Renal cortex interstitium (tissue), 11 donors: Measurements from ENCODE around the gene TOP3B. TPM values are rescaled to one million over a fixed set of nuclear protein-coding genes. Genes with fewer than 3 reads are reported as not detected.
A peak's percentile ranks its signal among the peaks of the same experiment; 100 is the strongest.
"Not testable (repeated sequence)": the region's sequence is repeated elsewhere in the genome, so short reads cannot be mapped to it uniquely, and the experiment has no call there.

Experiments used
- DNase-seq, 11 donors: peaks; one replicate each; pipeline ENCODE4 v3.0.0-alpha.2; 2013; ENCODE audit warnings: low read depth in 9 of 11, low spot score in 4 of 11; ENCODE audit errors: extremely low read depth in 1 of 11
- polyA plus RNA-seq, 3 donors: library from polyadenylated mRNA; unstranded; fragments of 120-200 nt; gene quantifications; one replicate each; pipeline ENCODE4 v1.2.1, GENCODE V29; 2013; ENCODE audit not compliant: insufficient read length in 3 of 3

The TOP3B gene
- polyA plus RNA-seq, 3 donors: 25.2 to 62.7 (median 27.7) TPM

DNA sequence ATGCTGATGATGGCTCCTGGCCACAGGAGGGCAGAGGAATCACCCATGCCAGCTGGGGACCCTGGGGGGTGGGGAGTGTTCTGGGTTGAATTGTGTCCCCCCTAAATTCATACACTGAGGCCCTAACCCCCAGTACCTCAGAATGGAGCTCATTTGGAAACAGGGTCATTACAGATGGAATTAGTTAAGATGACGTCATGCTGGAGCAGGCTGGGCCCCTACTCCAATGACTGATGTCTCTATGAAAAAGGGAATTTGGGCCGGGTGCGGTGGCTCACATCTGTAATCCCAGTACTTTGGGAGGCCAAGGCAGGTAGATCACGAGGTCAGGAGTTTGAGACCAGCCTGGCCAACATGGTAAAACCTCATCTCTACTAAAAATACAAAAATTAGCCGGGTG, 42.7 kb downstream of the TOP3B start:
- not testable (repeated sequence) for DNase-seq

DNA sequence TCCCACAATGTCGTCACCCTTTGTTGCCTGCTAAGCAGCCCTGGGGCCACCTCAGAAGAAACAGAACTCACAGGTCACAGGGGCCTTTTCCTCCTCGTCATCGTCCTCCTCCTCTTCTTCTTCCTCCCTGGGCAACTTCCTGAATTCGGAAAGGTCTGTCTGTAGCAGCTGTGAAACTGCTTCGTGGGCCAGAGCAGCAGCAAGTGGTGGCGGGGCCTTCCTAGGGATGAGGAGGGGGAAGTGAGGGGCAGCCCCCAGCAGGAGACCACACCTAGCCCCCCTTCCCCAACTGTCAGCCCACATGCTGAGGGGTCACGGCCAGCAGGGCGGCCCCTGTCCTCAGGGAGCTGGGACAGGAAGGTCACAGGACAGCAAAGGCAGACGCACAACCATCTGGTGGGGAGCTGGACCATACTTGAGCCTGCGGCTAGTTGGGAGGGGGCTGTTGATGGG, 43.1 kb downstream of the TOP3B start:
- no peak for DNase-seq

DNA sequence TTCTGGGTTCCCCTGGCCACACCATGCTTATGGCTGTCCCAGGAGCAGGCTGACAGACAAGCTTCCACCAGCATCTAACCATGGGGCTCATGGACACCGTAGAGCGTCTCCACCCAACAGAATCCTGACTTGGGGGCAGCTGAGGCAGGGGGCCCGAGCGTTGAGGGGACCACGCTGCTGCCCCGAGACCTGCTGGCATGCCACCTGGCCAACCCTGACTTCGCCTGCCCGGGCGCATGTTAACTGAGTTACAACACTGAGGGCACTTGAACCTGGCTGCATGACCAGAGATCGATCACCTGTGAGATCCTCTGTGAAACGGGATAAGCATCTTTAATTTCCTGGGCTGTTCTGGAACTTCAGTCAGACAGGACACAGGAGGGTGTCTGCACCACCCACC, 43.7 kb downstream of the TOP3B start:
- no peak for DNase-seq

DNA sequence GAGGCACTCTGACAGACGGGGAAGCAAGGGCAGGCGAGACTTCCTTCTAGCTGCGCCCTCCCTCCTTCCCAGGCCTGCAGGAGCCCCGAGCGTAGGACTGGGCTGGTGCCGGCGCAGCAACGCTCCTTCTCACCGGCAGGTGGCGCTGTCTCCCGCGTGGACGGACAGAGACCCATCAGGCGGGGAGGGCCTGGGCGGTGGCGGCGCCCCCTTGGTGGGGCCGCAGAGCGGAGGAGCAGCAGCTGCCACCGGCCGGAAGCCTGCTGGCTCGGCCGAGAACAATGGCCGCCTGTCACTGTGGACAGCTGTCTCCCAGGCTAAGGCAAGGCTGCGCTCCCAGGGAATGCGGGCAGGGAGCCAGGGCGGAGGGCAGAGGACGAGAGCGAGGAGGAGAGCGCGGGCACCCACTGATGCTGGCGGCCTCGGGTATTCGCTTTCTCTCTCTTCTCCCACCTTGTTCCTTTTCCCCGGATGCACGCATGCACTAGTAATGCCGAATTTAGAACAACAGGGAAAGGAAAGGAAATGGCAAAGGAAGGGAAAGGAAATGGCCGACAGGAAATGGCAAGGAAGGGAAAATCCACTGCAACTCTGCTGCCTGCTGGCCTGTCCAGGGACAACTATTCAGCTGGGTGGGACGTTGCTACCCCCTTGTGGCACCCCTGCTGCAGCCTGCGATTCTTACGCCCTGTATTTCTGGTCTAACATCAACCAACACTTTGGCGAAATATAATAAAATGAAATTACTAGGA, 44.3 kb downstream of the TOP3B start:
- peak; percentile 77 to 93 (median 91) for DNase-seq

DNA sequence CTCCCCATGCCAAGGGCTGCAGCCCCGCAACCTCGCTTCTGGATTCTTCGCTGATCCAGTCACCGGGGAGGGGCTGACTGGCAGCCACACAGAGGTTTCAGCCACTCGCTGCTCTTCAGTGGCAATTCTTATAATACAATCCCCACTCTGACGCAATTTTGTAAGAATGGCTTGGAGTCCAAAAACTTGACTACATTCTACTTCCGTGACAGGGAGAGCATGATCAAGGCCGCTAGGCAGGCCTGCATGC, 44.8 kb downstream of the TOP3B start:
- DNase-seq: peak in 1 of 11 donors; percentile 14

DNA sequence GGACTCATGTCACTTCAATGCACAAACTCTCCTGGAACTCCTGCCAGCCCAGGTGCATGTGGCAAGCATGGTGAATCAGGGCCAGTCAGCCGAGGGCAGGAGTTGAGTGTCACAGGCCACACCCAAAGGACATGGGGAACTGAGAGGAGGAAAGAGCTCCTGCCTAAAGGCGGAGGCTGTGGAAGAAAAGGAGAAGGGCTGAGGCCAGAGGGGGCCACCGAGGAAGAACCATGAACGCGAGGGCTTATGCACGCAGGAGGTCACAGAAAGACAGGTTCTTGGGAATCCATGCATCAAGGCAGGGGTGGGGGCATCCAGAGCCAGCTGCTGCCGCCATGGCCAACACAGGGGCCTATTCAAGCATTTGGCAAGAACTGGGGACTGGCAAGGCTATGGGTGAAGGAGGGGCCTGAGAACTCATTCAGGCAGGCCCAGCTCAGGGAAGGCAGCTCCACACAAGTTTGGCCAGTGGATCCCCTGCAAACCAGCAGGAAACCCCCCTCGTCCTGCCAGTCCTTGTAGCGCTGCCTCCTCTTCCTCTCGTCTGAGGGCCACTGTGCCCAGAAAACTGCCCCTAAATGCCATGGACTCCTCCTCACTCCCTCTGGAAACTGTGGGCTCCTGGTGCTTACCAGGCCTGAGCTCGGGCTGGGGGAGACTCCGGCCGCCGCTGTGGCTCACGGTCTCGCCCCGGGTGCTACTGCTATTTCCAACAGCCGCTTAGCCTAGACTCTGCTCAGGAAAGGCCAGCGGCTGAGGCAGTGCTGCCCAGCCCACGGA, 45.4 kb downstream of the TOP3B start:
- DNase-seq: no peak

DNA sequence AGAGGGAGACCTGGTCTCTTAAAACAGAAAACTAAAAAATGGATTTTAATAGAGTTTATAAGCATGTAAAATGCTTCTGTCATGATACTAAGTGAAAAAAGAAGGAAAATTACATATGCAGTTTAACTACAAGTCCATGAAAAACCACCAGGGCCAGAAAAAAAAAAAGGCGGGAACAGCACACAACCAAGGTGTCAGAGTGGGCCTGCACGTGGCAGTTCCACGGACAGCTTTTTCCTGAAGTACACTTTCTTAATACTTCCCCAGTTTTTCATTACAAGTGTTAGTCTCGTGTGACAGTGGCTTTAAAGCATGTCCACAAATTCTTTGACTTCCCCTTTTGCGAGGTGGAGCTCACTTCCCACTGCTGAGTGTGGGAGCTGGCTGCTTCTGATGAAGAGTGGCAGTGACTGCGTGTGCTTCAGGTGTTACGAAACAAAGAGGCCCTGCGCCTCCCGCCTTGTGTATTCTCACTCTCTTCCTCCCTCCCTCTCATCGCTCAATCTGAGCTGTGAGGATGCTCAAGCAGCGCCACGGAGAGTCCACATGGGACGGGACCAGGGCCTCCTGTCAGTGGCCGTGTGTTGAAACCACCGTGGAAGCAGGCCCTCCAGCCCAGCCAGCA, 46.3 kb downstream of the TOP3B start:
- no peak for DNase-seq

DNA sequence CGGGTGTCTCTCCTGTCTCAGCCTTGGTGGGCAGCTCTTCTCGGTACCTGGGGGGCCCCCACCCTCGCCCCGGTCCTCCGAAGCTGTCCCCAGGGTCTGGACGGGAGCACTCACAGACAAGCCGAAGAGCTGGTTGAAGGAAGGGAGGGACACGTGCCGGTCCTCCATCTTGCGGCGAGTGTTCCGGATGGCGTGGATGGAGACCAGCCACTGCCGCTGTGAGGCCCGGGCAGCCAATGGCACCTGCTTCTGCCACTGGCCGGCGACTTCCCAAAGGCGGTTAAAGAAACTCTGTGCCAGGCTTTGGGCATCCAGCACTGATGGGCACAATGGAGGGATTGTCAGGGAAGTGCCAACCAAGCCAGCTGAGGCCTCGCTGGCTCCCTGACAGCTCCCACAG, 48.7 kb downstream of the TOP3B start:
- DNase-seq: no peak

DNA sequence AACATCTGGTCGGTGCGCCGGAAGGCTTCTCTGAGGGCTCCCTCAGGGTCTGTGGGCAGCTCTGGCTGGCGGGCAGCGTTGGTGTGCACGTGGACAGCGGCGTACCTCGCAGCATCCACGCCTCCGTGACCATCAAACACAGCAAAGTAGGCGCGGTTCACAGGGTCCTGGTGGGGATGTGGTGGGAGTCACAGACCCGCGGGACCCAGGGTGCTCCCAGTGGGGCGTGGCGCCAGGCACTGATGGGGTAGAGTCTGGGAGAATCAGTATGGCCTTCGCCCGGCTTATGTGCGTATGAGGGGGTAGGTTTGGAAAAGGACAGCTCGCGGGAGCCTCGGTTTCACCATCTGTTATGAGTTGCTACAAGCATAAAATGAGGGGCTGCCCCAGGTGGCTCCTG, 49.2 kb downstream of the TOP3B start:
- no peak for DNase-seq

DNA sequence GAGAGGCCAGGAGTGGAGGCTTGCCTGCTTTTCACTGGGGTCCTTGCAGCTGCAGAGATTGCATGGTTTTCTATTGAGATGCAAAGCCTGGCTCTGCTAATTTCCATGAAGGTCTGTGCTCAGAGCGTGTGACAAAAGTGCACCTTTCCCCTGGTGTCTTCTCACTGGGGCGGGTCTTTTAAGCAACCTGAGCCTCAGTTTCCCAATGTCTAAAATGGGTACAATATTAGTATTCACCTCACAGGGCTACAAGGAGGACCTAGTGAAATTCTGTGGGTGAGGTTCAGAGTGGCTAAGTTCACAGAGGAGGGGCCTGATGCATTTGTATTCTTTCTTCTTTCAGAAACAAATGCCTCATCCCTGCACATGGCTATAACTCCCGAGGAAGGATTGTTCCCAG, 50.2 kb downstream of the TOP3B start:
- DNase-seq: no peak

DNA sequence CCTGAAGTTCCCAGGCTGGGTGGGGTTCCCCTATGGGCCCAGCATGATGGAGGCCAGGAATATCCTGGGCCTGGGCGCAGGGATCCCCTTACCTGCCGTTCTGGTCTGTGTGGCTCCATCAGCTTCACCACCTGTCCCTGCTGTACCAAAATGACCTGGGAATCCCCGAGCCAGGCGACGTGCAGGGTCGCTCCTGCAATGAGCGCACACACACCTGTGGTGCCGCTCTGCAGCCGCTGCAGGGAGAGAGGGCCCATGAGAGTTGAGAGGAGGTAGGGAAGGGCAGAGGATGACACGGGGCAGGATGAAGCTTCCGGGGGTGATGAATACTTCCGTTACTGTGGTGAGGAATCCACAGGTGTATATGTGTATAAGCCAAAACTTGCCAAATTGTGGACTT, 51.5 kb downstream of the TOP3B start:
- DNase-seq: no peak

DNA sequence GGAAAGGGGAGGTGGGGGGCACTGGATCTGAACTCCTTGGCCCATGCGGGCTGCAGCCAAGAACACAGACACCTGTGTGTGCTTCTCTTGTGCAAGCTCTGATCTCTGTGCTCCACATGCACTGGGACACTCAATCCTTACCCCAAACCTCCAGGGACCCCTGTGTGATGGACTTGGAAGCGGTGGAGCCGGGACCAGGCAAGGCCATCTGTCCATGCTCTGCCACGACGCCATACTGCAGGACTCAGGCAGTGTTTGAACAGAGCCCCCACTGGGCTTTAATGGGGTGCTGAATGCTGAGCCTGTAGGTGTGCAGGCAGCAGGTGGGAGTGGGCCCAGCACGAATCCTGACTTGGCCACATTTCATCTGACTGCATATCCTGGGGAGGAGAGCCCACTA, 53.3 kb downstream of the TOP3B start:
- no peak for DNase-seq

DNA sequence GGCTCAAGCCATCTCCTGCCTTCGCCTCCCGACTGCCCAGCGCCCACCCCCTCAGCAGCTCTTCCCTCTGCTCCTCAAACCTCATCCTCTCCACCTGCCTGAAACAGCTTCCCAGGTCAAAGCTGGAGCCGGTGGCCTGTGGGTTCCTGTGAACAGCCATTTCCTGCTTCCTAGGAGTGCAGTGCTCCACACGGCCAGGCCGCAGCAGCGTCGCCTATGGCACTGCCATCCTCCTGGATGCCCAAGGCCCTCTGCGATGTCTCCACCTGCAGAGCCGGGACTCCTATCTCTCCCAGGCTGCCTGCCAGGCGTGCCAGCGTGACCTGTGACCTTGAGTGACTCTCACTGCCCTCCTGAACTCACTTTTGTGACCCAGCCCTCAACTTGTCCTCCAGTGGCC, 54.5 kb downstream of the TOP3B start:
- no peak for DNase-seq

DNA sequence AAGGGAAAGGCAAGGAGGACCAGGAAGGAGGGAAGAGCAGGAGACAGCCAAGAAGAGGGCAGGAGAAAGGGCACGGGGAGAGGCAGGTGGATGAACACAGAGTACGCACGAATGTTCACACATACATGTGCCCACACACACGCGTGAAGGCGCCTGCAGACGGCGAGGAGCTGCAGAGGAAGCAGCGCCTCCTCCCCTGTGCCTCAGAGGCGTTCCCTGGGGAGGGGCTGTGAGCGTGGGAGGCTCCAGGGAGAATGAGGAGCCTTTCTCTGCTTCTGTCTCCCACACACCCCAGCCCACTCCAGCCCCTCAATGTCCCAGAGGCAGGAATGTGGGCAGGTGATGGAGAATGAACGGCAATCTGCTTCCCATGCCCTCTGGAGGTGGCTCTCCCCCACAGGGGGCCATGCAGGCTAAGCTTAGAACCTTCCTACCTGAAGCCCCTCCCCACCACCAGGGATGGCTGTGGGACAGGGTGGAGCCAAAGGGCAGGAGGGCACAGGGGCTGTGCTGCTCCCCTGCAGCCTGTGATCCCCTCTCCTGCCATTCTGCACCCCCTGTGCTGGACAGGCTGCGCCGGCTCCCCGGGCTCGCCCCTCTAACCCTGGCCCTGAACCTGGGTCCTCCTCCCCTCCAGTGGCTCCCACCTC, 55.3 kb downstream of the TOP3B start:
- no peak for DNase-seq

DNA sequence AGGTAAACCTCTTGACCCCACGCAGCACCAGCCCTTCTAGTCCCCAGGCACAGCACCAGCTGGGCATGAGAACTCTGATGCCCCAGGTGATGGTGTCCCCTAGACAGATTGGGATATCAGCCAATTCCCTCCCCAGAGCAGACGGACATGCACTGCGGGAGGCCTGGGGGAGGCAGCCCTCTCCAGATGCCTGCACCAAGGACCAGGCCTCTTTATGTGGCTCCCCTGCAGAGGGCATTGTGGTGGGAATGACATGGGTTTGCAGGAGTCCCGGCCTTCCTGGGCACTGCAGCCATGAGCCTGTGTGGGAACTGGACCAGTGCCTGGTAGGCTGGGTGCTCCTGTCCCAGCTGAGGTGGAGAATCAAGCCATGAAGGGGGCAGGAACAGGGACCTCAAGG, 55.9 kb downstream of the TOP3B start:
- DNase-seq: no peak

DNA sequence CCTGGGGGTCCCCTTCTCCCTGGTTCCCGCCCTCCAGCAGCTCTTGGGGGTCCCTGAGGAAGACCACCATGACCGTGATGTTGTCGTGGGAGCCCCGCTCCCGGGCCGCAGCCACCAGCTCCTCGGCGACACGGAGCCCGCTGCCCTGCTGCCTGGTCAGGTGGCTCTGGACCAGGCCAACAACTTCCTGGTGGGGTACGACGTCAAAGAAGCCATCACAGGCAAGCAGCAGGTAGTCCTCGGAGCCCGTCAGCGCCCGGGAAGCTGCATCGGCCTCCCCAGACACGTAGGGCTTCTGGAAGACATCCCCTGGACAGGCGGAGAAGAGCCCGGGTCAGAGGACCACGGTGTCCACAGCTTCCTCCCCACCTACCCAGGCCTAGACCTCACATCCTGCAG, 59.4 kb downstream of the TOP3B start:
- no peak for DNase-seq

DNA sequence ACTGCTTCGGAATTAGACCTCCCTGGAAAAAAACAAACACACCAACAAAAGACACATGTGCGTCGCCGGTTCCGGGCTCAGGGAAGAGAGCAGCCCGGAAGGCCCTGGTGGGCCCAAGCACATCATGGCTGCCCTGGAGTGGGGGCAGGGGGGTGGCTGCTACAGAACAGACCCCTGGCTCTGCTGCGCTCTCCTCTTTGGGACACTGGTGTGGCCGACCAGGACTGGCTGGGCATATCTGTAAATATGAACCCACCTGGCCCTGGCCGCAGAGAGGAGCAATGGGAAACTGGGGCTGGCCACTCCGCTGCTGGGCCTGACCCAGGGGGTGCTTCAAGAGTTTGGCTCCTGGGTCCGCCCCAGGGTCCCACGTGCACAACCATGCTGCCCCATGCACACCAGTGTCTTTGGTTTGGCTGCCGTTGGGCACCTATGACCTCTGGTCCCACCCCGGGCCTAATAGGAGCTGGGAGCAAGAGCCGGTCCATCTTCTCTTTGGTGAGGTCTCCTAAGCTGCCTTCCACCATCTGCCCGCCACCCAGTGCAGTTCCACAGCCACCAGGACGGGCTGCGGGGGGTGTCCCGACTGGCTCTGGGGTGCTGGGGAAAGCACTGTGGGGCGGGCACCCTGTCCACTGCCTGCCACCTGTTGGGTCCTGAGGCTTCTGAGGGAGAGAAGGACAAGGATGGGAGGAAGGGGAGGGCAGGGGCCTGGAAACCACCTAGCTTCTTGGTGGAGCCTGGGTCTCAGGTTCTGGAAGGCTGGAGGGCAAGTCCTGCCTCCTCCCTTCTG, 60.0 kb downstream of the TOP3B start:
- no peak for DNase-seq

DNA sequence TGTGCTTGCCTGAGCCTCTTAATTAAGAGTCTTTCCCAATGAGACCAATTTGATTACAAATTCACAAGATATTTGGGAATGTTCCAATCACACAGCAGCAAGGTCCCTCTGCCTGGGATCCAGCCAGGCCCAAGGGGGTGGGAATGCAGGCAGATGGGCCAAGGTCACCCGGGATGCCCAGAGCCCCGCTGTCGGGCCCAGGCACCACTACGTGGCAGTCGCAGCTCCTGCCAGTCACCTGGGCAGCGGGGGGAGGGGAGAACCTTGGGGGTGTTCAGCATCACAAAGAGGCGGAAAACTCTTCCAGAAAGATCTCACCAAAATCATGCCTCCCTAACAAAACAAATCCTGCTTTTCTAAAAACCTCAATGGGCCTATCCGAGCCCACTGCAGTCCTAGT, 60.9 kb downstream of the TOP3B start:
- no peak for DNase-seq

DNA sequence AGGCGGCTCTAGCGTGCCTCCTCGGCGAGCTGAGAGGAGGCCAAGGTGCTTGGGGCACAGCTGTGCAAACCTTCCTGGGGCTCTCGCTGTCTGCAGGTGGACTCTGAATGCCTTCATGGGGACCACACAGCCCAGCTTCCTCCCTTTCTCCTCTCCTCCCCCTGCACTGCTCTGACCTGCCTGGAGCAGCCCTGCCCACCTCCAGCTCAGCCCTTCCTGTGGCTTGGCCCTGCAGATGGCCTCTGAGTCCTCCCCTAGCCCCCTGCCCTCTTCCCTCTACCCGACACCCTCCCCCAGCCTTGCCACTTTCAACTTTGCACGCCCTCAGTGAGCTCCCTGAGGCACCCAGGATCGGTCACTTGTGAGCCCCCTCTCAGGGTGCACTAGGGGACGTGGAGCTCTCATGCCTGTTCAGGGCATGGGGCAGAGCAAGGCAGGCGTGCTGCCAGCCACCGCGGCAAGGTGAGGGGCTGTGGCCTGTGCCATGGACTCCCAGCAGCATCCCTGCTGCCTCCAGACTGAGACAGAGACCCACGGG, 61.3 kb downstream of the TOP3B start:
- no peak for DNase-seq
